CD4-positive, alpha-beta T cell treated with Interleukin-15 for 1 hour (primary cell): Measurements from ENCODE around the gene MBOAT1.

Experiments
- DNase-seq: peaks from one replicate; pipeline ENCODE4 v3.0.0-alpha.2; 2020

The MBOAT1 gene

GRCh38 chr6:20129290-20130088, 82.8 kb downstream of the MBOAT1 start:
- no peak for DNase-seq

DNA sequence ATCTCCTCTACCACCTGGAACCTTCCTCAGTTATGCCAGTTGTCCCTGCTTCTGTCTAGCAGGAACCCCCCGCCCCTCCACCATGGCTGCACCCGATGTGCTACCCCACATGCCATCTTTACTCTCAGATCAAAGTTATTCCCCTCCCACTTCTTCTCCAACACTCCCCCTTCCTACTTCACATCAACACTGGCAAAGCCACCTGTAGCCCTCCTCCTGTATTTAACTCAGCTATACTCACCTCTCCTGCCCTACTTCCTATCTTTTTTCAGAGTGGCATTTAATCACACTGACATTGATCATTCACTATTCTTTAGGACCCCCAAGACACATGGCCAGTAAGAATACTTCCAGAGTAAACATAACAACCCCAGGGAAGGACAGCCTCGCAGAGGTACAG, 84.3 kb downstream of the MBOAT1 start:
- DNase-seq = no peak

GRCh38 chr6:20126789-20127653, 85.2 kb downstream of the MBOAT1 start:
- peak; percentile 32 for DNase-seq

DNA sequence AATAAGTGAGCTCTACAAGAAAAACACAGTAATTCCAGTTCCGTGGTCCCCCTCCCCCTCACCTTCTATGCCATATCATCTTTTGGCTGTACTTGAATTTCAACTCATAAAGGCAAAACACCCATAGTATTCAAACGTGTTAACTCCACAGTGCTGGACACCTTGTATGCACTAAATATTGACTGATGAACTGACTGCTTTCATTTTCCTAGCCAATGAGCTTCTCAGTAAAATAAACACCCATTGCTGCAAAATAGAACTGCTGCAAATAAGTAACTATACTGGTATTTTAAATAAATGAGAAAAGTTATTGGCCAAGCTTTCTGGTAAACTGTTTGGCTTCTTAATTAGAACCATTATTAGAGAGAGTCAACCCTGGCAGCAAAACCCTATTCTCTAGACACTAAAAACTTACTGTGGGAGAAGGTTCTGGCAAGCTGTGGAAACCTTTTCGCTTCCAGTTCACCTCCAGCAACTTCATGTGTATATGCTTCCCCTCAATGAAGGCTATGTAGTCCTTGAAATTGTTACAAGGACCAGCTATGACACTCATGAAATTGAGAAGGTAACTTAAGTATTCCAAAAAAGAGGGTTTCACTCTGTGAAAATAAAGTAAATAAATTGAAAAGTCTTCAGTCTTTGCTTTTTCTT, 86.0 kb downstream of the MBOAT1 start:
- no peak for DNase-seq

DNA sequence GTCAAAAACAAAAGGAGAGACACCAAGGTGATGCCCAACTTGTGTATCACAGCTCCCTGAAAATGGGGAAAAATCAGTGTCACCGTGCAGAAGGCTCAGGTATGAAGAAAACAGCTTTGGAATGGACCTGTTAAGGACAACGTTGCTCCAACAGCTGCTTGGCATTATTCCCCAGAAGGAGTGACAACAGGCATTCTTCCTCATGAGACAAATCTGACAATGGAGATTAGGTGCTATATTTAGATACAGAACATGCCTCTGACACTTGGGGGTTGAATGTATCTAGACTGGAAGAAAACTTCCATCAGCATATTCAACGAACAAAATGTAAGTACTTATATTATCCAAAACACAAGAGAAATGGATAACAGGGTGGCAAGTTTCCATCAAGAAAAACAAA, 87.7 kb downstream of the MBOAT1 start:
- DNase-seq = no peak

DNA sequence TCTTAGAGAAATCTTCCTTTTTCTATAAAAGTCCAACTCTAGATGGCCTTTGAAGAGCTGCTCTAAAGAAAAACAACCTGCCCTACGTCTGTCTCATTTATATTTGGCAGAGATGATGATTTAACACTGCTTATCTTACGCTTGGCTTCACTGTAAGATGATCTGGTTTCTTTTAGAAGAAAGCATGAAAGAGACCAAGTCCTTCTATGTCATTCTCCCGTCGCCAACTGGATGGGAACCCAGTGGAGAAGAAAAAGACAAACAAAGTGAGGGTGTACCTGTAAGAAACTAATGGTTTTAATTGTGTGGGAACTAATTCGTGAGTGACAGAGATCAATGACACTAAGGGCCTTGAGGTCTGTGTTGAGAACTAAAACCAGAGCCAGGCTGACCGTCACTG, 92.8 kb downstream of the MBOAT1 start:
- no peak for DNase-seq

DNA sequence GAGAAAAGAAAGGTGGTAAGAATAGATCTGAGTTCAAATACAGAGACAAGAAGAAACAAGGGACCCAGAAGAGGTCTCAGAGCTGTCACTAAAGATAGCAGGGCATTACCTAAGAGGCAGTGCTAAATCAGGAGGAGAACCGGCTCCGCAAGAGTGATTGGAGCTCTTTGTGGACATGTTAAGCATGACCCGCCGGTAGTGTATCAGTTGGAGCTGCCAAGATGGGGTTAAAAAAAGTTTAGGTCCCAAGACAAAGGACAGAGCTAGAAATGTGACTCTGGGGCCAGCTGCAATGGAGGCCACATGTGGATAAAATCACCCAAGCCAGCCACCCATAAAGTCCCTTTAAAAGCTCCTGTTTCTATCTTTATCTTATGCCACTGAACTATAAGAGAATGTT, 93.4 kb downstream of the MBOAT1 start:
- no peak for DNase-seq

DNA sequence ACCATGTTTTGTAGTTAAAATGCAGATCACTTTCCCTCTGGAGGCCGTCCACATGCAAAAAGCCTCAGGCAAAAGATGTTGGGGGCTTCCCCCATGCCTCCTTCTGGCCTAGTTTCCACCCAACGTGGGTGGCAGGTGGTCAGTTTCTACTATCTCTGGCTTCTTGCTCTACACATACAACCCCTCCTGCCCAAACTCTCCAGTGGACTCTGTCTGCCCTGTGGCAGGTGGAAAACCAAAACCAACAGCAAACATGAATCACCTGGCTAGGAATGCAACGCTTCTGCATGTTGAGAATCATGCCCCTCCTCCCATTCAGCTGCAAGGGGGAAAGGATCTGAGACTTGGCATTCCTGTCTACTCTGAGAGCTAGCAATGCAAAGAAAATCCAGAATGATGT, 94.8 kb downstream of the MBOAT1 start:
- DNase-seq = no peak

DNA sequence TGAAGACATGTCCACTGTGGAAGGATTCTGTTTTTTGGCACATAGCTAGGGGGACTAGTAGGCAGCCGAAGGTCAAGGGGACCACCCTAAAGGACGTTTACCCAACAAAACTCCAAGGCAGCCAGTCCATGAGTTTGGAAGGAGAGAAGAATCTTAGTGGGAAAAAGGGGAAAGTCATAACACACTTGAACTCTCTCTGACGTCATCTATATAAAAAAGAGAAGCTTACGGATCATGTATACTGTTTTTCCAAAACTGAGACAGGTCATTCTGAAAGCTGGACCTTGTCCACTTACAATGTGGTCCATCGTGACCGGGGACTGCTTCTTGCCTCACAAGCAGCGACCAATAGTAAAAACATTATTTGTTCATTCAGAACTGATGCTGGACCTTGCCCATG, 95.5 kb downstream of the MBOAT1 start:
- DNase-seq = no peak

DNA sequence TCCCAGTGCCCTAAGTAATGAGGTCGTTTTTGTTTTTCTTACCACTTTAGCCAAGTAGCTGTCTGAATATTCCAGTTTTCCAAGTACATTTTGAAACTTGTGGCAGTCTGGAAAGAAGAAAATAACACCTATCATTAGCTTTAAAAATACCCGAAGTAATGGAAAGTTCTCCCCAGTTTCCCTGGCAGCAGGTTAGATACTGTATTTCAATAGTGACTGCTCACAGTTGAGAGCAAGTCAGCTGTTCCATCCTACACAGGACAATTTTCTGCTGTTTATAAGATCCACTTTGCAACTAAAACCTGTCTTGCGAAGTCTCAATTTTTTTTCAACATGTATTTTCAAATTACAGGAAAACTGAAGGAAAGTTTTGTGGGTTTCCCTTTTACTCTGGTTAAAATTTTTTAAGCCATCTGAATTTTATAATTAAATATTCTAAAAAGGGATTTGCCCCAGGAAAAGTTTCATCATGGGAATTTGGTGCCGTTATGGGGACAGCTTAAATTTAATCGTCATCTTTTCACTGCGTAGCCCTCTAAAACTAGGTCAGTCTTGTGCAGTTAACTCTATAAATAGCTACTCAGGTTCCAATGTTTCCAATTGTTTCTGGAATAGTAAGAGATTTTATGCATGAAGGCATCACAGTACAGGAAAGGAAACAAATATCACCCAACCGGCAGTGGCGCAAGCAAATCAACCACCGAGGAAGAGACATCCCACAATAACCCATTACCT, 96.9 kb downstream of the MBOAT1 start:
- no peak for DNase-seq

- no peak for DNase-seq
These were observed 98.5 kb downstream of the MBOAT1 start for GRCh38 chr6:20113649-20114224.

DNA sequence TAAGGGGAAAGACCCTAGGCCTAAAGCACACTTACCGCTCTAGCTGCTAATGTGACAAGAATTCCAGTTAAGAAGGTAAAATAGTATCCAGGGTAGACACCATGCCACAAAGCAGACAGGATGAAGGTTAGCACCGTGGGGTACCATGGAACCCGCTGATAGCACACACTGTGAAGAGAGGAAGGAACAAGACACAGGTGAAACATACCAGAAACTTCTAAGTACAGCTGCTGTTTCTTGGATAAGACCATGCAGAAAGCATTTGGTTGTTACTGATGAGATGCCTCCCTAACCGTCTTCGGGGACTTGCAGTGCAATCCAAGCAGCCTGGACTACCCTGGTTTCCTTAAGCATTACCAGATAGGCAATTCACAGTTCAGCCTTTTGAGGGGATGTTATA, 99.4 kb downstream of the MBOAT1 start:
- no peak for DNase-seq

GRCh38 chr6:20112241-20112640, 100.0 kb downstream of the MBOAT1 start:
- DNase-seq = no peak

GRCh38 chr6:20110478-20110877, 101.8 kb downstream of the MBOAT1 start:
- no peak for DNase-seq

DNA sequence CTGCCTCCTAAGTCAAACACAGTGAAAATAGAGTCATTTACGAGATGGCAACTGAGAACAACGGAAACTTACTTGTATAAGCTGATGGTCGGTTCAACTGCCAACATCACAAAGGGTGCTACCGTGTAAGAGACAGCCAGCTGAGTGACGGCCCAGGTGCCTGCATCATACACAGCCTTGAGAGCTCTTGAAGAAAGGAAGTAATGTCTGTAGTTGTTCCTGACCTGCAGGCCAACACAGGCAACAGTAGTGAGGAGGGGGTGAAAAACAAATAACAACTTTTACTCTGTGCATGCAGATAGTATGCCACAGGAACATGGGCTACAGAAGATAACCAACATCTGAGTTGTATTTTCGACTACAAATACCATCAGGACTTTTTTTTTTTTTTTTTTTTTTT, 102.7 kb downstream of the MBOAT1 start:
- no peak for DNase-seq

- no peak for DNase-seq
These were observed 106.4 kb downstream of the MBOAT1 start for GRCh38 chr6:20105838-20106237.

DNA sequence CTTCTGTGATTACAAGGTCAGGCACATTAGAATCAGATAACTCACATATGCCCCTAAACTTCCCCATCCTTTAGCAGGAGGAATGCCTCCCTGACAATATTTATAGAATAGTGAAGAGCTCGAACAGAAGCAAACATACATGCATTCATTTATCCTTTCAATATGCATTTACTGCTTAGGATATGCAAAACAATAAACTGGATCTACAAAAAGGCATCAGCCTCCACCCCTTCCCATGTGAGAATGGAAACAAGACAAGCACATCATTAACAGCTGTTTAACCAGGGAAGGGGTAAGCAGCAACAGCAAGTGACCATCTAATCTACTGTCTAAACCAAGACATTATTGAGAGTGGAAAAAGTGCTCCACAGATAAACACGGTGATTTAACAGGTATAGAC, 107.6 kb downstream of the MBOAT1 start:
- DNase-seq = no peak

DNA sequence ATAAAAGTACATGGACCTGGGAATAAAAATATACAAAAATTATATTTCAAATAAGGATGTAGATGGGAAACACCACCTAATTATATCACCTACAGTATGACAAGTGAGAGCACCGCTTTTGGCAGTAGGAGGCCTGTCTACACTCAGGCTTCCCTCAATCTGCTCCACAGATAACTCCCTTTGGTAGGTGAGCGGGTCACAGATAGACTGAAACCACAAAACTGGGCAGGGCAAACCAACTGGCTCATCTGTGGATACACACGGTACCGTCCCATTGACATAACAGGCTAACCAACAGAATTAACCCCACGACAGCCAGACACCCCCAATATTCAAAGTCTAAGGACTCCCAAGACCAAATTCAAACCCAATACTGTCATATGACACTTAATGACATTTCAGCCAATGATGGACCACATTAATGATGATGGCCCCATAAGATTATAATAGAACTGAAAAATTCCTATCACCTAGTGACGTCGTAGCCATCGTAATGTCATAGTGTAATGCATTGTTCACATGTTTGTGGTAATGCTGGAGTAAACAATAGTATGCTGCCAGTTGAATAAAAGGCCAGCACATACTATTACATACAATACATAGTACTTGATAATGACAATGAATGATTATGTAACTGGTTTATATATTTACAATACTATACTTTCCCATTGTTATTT, 109.7 kb downstream of the MBOAT1 start:
- DNase-seq = no peak

- DNase-seq = no peak
These were observed 113.1 kb downstream of the MBOAT1 start for GRCh38 chr6:20099156-20099555.

GRCh38 chr6:20098267-20098876, 113.9 kb downstream of the MBOAT1 start:
- no peak for DNase-seq

GRCh38 chr6:20096536-20096935, 115.7 kb downstream of the MBOAT1 start:
- no peak for DNase-seq

GRCh38 chr6:20095436-20095835, 116.8 kb downstream of the MBOAT1 start:
- no peak for DNase-seq
